Measurements from ENCODE around the gene DDX28.

- TF ChIP-seq CTCF (conservative IDR thresholded peaks at IDR 0.05; ENCODE audit: low read depth in 2 of 2): no peak
- no peak for TF ChIP-seq REST (IDR thresholded peaks at IDR 0.05; ENCODE audit: unreplicated experiment)
- TF ChIP-seq EZH2 (IDR thresholded peaks at IDR 0.05; ENCODE audit: low read depth, unreplicated experiment): no peak
- TF ChIP-seq POLR2AphosphoS5 (IDR thresholded peaks at IDR 0.05; ENCODE audit: low read depth): no peak
- TF ChIP-seq EZH2phosphoT487 (IDR thresholded peaks at IDR 0.05; ENCODE audit: unreplicated experiment): no peak
Observed at GRCh38 chr16:68035227-68035626, 12.2 kb upstream of the DDX28 start.

All from GM23338 (cell line).